Liver (tissue), 9 donors: ENCODE data around the gene RETSAT. TPM values are rescaled to one million over a fixed set of nuclear protein-coding genes. Genes with fewer than 3 reads are reported as not detected.

Source experiments
- DNase-seq: peaks from one replicate; pipeline ENCODE4 v3.0.0-alpha.2; 2017; ENCODE audit warnings: low spot score
- H3K27ac ChIP-seq, 2 donors: one replicate each; pipeline ENCODE4 v1.7.0; 2013; ENCODE audit warnings: inconsistent platforms in 2 of 2, low read length in 2 of 2, control low read depth in 1 of 2, low read depth in 1 of 2, mild to moderate bottlenecking in 1 of 2
- H3K27me3 ChIP-seq, 4 donors: one replicate each; pipeline versions ENCODE4 v1.6.1 to v1.7.0; 2013; ENCODE audit warnings: low read length in 3 of 4, inconsistent platforms in 1 of 4, mild to moderate bottlenecking in 1 of 4, moderate library complexity in 1 of 4; ENCODE audit not compliant: control insufficient read depth in 4 of 4, insufficient read depth in 4 of 4
- H3K36me3 ChIP-seq, 4 donors: one replicate each; pipeline versions ENCODE4 v1.6.1 to v1.7.0; 2013; ENCODE audit warnings: low read length in 3 of 4, mild to moderate bottlenecking in 3 of 4, low read depth in 1 of 4, moderate library complexity in 1 of 4; ENCODE audit not compliant: control insufficient read depth in 4 of 4, insufficient read depth in 3 of 4
- H3K4me1 ChIP-seq, 4 donors: one replicate each; pipeline versions ENCODE4 v1.6.1 to v1.7.0; 2013; ENCODE audit warnings: low read length in 3 of 4, mild to moderate bottlenecking in 3 of 4, moderate library complexity in 1 of 4; ENCODE audit not compliant: control insufficient read depth in 4 of 4, insufficient read depth in 4 of 4
- H3K4me3 ChIP-seq, 3 donors: one replicate each; pipeline versions ENCODE4 v1.6.1 to v1.7.0; 2013; ENCODE audit warnings: low read length in 3 of 3, control low read depth in 1 of 3, low read depth in 1 of 3, mild to moderate bottlenecking in 1 of 3
- H3K9ac ChIP-seq, 2 donors: one replicate each; pipeline ENCODE4 v1.7.0; 2013; ENCODE audit warnings: low read length in 2 of 2, mild to moderate bottlenecking in 2 of 2, moderate library complexity in 2 of 2, control low read depth in 1 of 2, low read depth in 1 of 2
- H3K9me3 ChIP-seq, 4 donors: one replicate each; pipeline versions ENCODE4 v1.6.1 to v1.7.0; 2013; ENCODE audit warnings: low read length in 3 of 4; ENCODE audit not compliant: control insufficient read depth in 4 of 4
- EGR1 ChIP-seq, 2 donors: IDR thresholded peaks; 2 replicates each; pipeline ENCODE4 v1.6.1; 2016 to 2018; ENCODE audit warnings: antibody characterized with exemption in 2 of 2, low read depth in 2 of 2
- FOXA1 ChIP-seq: IDR thresholded peaks from 2 replicates; pipeline ENCODE4 v1.6.1; 2016; ENCODE audit warnings: antibody characterized with exemption
- FOXA2 ChIP-seq: IDR thresholded peaks from 2 replicates; pipeline ENCODE4 v1.6.1; 2016; ENCODE audit warnings: antibody characterized with exemption
- GABPA ChIP-seq, 2 donors: IDR thresholded peaks in 1 of 2; conservative IDR thresholded peaks in 1 of 2; 2 replicates each; pipeline ENCODE4 v1.6.1; 2016; ENCODE audit warnings: antibody characterized with exemption in 2 of 2, mild to moderate bottlenecking in 1 of 2, moderate library complexity in 1 of 2
- HNF4A ChIP-seq, 2 donors: conservative IDR thresholded peaks; 2 replicates each; pipeline ENCODE4 v1.6.1; 2016; ENCODE audit warnings: antibody characterized with exemption in 2 of 2, mild to moderate bottlenecking in 2 of 2
- HNF4G ChIP-seq: IDR thresholded peaks from 2 replicates; pipeline ENCODE4 v1.6.1; 2016; ENCODE audit warnings: antibody characterized with exemption
- JUND ChIP-seq, 2 donors: IDR thresholded peaks; 2 replicates each; pipeline ENCODE4 v1.6.1; 2016; ENCODE audit warnings: antibody characterized with exemption in 2 of 2
- NR2F2 ChIP-seq: IDR thresholded peaks from 2 replicates; pipeline ENCODE4 v1.6.1; 2016; ENCODE audit warnings: antibody characterized with exemption
- RAD21 ChIP-seq, 2 donors: IDR thresholded peaks; 2 replicates each; pipeline ENCODE4 v1.6.1; 2016; ENCODE audit warnings: antibody characterized with exemption in 2 of 2, mild to moderate bottlenecking in 2 of 2
- RXRA ChIP-seq, 2 donors: IDR thresholded peaks; 2 replicates each; pipeline ENCODE4 v1.6.1; 2017 to 2018; ENCODE audit warnings: antibody characterized with exemption in 2 of 2, mild to moderate bottlenecking in 1 of 2
- SP1 ChIP-seq: IDR thresholded peaks from 2 replicates; pipeline ENCODE4 v1.6.1; 2018; ENCODE audit warnings: antibody characterized with exemption, mild to moderate bottlenecking
- TAF1 ChIP-seq: conservative IDR thresholded peaks from 2 replicates; pipeline ENCODE4 v1.6.1; 2016; ENCODE audit warnings: antibody characterized with exemption, mild to moderate bottlenecking
- YY1 ChIP-seq: IDR thresholded peaks from 2 replicates; pipeline ENCODE4 v1.6.1; 2016; ENCODE audit warnings: antibody characterized with exemption, mild to moderate bottlenecking
- WGBS: extraction: QIAGEN DNeasy Blood & Tissue Kit; methylation state at CpG from one replicate; pipeline ENCODE4 v1.1.7; 2013; 5-methylcytosine and 5-hydroxymethylcytosine counted together
- polyA plus RNA-seq, 2 donors: library from polyadenylated mRNA; stranded (reverse) in 1 of 2; unstranded in 1 of 2; fragments of 200-250 nt in 1 of 2; fragments of >200 nt in 1 of 2; fragmentation: Nextera tagmentation in 1 of 2; extraction: Ambion mirVana in 1 of 2; gene quantifications; one replicate each; pipeline versions ENCODE4 v1.2.1 to v1.2.3, GENCODE V29; 2013 to 2015
- total RNA-seq, 2 donors: library from RNA; depleted of rRNA; stranded (reverse); fragments of >200 nt; gene quantifications; one replicate each; pipeline ENCODE4 v1.2.3, GENCODE V29; 2014
- TF ChIP-seq, protein P1 (sequence below): IDR thresholded peaks from 2 replicates; pipeline ENCODE4 v1.6.1; 2016; ENCODE audit warnings: antibody characterized with exemption
- TF ChIP-seq, protein P2 (sequence below): IDR thresholded peaks from 2 replicates; pipeline ENCODE4 v1.6.1; 2016; ENCODE audit warnings: antibody characterized with exemption
- TF ChIP-seq, protein P3 (sequence below): IDR thresholded peaks from 2 replicates; pipeline ENCODE4 v1.6.1; 2016; ENCODE audit warnings: antibody characterized with exemption, mild to moderate bottlenecking
- TF ChIP-seq, protein P4 (sequence below): fragments of 150-350 bp; IDR thresholded peaks from 2 replicates; pipeline ENCODE4 v1.5.1; 2017; ENCODE audit warnings: improper control_type of control experiment, low read depth, low read length; ENCODE audit not compliant: missing input control
- TF ChIP-seq, protein P5 (sequence below): IDR thresholded peaks from 2 replicates; pipeline ENCODE4 v1.6.1; 2016; ENCODE audit warnings: antibody characterized with exemption
- donor health status: healthy.
- donor health status: healthy.
- donor health status: healthy.
- donor health status: healthy.
- donor health status: healthy.

RETSAT gene
- total and polyA plus RNA-seq, 4 donors = 22.8 to 101 (median 70.7) TPM

DNA sequence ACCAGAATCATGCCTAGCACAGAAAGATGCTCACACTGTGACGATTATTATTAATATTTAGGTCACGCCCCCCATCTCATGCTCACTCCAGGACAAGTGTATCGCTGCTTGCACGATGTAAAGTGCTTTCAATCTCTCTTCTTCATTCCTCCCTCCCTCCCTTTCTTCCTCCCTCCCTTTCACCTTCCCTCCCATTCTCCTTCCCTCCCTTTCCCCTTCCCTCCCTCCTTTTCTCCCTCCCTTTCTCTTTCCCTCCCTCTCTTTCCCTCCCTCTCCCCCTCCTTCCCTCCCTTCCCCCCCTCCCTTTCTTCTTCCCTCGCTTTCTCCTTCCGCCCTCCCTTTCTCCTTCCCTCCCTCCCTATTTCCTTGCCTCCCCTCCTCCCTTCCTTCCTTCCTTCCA, 46.1 kb downstream of the RETSAT start:
- TF ChIP-seq NR2F2 (no peak), YY1 (no peak), HNF4A (conservative IDR thresholded peaks at IDR 0.05) (no peak), GABPA (IDR thresholded peaks at IDR 0.05 in 1 of 2, conservative IDR thresholded peaks at IDR 0.05 in 1 of 2) (no peak), FOXA1 (no peak), EGR1 (IDR thresholded peaks at IDR 0.05; ENCODE audit: low read depth in 2 of 2) (no peak), JUND (IDR thresholded peaks at IDR 0.05) (no peak), RAD21 (IDR thresholded peaks at IDR 0.05) (no peak), TAF1 (no peak), RXRA (IDR thresholded peaks at IDR 0.05) (no peak), FOXA2 (no peak), HNF4G (no peak), SP1 (no peak)
- TF ChIP-seq, protein P1, sequence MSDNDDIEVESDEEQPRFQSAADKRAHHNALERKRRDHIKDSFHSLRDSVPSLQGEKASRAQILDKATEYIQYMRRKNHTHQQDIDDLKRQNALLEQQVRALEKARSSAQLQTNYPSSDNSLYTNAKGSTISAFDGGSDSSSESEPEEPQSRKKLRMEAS = no peak
- TF ChIP-seq, protein P2, sequence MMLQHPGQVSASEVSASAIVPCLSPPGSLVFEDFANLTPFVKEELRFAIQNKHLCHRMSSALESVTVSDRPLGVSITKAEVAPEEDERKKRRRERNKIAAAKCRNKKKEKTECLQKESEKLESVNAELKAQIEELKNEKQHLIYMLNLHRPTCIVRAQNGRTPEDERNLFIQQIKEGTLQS = no peak
- TF ChIP-seq, protein P3, sequence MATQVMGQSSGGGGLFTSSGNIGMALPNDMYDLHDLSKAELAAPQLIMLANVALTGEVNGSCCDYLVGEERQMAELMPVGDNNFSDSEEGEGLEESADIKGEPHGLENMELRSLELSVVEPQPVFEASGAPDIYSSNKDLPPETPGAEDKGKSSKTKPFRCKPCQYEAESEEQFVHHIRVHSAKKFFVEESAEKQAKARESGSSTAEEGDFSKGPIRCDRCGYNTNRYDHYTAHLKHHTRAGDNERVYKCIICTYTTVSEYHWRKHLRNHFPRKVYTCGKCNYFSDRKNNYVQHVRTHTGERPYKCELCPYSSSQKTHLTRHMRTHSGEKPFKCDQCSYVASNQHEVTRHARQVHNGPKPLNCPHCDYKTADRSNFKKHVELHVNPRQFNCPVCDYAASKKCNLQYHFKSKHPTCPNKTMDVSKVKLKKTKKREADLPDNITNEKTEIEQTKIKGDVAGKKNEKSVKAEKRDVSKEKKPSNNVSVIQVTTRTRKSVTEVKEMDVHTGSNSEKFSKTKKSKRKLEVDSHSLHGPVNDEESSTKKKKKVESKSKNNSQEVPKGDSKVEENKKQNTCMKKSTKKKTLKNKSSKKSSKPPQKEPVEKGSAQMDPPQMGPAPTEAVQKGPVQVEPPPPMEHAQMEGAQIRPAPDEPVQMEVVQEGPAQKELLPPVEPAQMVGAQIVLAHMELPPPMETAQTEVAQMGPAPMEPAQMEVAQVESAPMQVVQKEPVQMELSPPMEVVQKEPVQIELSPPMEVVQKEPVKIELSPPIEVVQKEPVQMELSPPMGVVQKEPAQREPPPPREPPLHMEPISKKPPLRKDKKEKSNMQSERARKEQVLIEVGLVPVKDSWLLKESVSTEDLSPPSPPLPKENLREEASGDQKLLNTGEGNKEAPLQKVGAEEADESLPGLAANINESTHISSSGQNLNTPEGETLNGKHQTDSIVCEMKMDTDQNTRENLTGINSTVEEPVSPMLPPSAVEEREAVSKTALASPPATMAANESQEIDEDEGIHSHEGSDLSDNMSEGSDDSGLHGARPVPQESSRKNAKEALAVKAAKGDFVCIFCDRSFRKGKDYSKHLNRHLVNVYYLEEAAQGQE = no peak
- TF ChIP-seq, protein P4, sequence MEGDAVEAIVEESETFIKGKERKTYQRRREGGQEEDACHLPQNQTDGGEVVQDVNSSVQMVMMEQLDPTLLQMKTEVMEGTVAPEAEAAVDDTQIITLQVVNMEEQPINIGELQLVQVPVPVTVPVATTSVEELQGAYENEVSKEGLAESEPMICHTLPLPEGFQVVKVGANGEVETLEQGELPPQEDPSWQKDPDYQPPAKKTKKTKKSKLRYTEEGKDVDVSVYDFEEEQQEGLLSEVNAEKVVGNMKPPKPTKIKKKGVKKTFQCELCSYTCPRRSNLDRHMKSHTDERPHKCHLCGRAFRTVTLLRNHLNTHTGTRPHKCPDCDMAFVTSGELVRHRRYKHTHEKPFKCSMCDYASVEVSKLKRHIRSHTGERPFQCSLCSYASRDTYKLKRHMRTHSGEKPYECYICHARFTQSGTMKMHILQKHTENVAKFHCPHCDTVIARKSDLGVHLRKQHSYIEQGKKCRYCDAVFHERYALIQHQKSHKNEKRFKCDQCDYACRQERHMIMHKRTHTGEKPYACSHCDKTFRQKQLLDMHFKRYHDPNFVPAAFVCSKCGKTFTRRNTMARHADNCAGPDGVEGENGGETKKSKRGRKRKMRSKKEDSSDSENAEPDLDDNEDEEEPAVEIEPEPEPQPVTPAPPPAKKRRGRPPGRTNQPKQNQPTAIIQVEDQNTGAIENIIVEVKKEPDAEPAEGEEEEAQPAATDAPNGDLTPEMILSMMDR = no peak
- TF ChIP-seq, protein P5, sequence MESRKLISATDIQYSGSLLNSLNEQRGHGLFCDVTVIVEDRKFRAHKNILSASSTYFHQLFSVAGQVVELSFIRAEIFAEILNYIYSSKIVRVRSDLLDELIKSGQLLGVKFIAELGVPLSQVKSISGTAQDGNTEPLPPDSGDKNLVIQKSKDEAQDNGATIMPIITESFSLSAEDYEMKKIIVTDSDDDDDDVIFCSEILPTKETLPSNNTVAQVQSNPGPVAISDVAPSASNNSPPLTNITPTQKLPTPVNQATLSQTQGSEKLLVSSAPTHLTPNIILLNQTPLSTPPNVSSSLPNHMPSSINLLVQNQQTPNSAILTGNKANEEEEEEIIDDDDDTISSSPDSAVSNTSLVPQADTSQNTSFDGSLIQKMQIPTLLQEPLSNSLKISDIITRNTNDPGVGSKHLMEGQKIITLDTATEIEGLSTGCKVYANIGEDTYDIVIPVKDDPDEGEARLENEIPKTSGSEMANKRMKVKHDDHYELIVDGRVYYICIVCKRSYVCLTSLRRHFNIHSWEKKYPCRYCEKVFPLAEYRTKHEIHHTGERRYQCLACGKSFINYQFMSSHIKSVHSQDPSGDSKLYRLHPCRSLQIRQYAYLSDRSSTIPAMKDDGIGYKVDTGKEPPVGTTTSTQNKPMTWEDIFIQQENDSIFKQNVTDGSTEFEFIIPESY = no peak
- Histone ChIP-seq H3K36me3 (peaks cover 0 to 13% (median 3%) of the 10 kb centered on the region in 4 donors), H3K9me3 (no peaks in the 10 kb centered on the region), H3K9ac (no peak overlapping the region), H3K27ac (no peak overlapping the region), H3K4me1 (peaks cover 5 to 17% (median 13%) of the 10 kb centered on the region in 4 donors), H3K27me3 (no peaks in the 10 kb centered on the region), H3K4me3 (no peak overlapping the region)
- 88% methylated on average over 6 of the region's 6 CpGs for WGBS
- no peak for DNase-seq
